GM12875 (cell line): ENCODE data around the gene MED29.

Experiments
- H3K4me3 ChIP-seq: one replicate; pipeline ENCODE4 v1.5.1; 2011; ENCODE audit warnings: low read depth, low read length, control low read depth
- CTCF ChIP-seq: IDR thresholded peaks from 2 replicates; pipeline ENCODE4 v1.5.1; 2011; ENCODE audit warnings: low read depth, mild to moderate bottlenecking, control low read depth, inconsistent platforms, low read length, moderate library complexity, borderline replicate concordance; ENCODE audit not compliant: insufficient read depth

Gene MED29

GRCh38 chr19:39350156-39350555 is 41.0 kb upstream of the MED29 start:
- no peak overlapping the region for H3K4me3 ChIP-seq
- TF ChIP-seq CTCF, result no peak

- peak; percentile 13; the same call in 1 of the 2 replicates for TF ChIP-seq CTCF
- no peak overlapping the region for H3K4me3 ChIP-seq
Measured at GRCh38 chr19:39351537-39352064, 39.6 kb upstream of the MED29 start.

DNA sequence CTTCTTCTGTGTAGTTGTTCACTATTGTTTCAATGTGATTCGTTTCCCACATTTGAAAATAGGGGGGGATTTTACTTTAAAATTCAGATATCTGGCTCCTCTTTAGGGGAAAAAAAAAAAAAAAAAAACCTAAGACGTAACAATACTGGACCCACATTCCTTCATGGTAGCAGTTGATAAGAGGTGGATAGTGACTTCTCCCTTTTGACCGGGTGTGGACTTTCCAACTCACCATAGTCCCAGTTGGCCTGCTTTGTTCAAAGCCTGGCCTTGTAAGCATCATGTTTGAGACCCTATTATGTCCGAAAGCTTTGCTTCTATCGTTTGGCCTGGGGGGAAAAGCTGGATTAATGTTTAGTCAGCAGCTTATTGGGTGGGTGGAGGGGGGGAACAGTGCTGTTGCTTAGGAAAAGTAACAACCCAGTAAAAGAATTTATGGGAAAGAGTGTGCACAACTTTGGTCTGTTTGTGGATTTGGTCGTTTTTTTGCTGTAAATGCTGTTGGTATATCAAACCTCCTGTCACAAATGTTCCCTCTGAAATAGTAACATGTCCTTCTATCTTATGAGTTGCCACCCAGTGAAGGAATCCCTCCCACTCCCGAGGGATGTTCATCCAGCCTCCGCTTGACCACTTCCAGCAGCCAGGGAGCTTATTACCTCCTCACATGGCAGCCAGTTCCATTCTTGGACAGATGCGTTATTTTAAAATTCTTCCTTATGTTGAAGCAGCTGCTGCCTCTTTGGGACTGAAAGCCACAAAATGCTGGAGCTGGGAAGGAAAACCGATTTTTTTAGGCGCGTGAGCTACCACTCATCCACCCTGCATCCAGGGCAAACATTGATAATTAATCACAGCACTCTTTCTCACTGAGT is 38.6 kb upstream of the MED29 start:
- H3K4me3 ChIP-seq, result no peak overlapping the region
- no peak for TF ChIP-seq CTCF

DNA sequence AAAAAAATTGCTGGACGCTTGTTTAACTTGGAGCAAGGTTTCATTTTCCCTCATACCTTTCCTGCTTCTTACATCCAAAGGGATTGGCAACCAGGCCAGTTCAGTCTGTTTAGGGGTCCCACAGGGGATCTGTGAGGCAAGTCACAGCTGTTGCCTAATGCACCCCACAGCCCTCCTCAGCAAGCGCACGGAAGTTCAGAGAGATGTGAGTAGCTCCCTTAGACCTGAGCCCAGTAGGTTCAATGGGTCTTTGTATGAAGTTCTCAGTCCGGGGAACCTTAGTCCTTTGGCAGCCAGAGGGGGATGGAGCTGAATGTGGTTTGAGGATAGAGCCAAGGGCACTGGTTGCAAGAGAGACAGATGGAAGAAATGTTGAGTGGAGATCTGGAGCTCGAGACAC is 35.9 kb upstream of the MED29 start:
- no peak overlapping the region for H3K4me3 ChIP-seq
- TF ChIP-seq CTCF, result no peak

- no peak for TF ChIP-seq CTCF
- H3K4me3 ChIP-seq, result no peak overlapping the region
Measured at GRCh38 chr19:39356073-39356472, 35.1 kb upstream of the MED29 start.

GRCh38 chr19:39356647-39357046 is 34.5 kb upstream of the MED29 start:
- no peak for TF ChIP-seq CTCF
- no peak overlapping the region for H3K4me3 ChIP-seq

GRCh38 chr19:39359026-39359425 is 32.2 kb upstream of the MED29 start:
- TF ChIP-seq CTCF, result no peak
- no peak overlapping the region for H3K4me3 ChIP-seq
